ENCODE data around the gene VWA5A. TPM values are rescaled to one million over a fixed set of nuclear protein-coding genes. Genes with fewer than 3 reads are reported as not detected.
A peak's percentile ranks its signal among the peaks of the same experiment; 100 is the strongest.

The VWA5A gene
- total RNA-seq, 4 donors from 2014 or later, result 13.3 to 22.2 (median 15.0) TPM

GRCh38 chr11:124070915-124071622 lies 44.2 kb upstream of the VWA5A start:
- intact Hi-C loops (cut with DNase I), result loop anchor here (10.0 kb wide), 1 partner anchor 514 kb away; no protein-coding TSS in a partner anchor
- DNase-seq (ENCODE audit: extremely low spot score), result no peak
- WGBS, result 2% methylated on average over 8 of the region's 8 CpGs
- H3K27me3 ChIP-seq, result peaks cover 0 to 48% (median 4%) of the 10 kb centered on the region in 4 donors
- H3K36me3 ChIP-seq, result no peaks in the 10 kb centered on the region
- peaks cover 4 to 20% (median 13%) of the 10 kb centered on the region in 4 donors for H3K4me1 ChIP-seq
- H3K4me3 ChIP-seq, result no peak overlapping the region
- H3K9me3 ChIP-seq, result no peaks in the 10 kb centered on the region
- TF ChIP-seq POLR2AphosphoS5 (IDR thresholded peaks at IDR 0.05) (no peak), CTCF (IDR thresholded peaks at IDR 0.05) (peak; percentile 64 to 76 (median 75)), EP300 (IDR thresholded peaks at IDR 0.05) (no peak)
- H3K27ac ChIP-seq (replicated peaks in 1 of 4), result no peak overlapping the region

GRCh38 chr11:124071623-124071948 lies 43.7 kb upstream of the VWA5A start:
- no peak overlapping the region for H3K27ac ChIP-seq (replicated peaks in 1 of 4)
- DNase-seq (ENCODE audit: extremely low spot score), result no peak
- H3K4me3 ChIP-seq, result no peak overlapping the region
- intact Hi-C loops (cut with DNase I), result loop anchor here (10.0 kb wide), 1 partner anchor 513 kb away; no protein-coding TSS in a partner anchor
- peaks cover 7 to 24% (median 19%) of the 10 kb centered on the region in 4 donors for H3K4me1 ChIP-seq
- TF ChIP-seq CTCF (IDR thresholded peaks at IDR 0.05) (no peak), EP300 (IDR thresholded peaks at IDR 0.05) (no peak), POLR2AphosphoS5 (IDR thresholded peaks at IDR 0.05) (no peak), POLR2A (IDR thresholded peaks at IDR 0.05; ENCODE audit: low read depth) (no peak)
- H3K36me3 ChIP-seq, result no peaks in the 10 kb centered on the region
- WGBS, result 54% methylated on average over 4 of the region's 4 CpGs
- H3K9me3 ChIP-seq, result no peaks in the 10 kb centered on the region
- H3K27me3 ChIP-seq, result peaks cover 0 to 48% (median 6%) of the 10 kb centered on the region in 4 donors

GRCh38 chr11:124072147-124072546 lies 43.1 kb upstream of the VWA5A start:
- Histone ChIP-seq H3K27me3 (peaks cover 0 to 49% (median 7%) of the 10 kb centered on the region in 4 donors), H3K4me3 (no peak overlapping the region), H3K4me1 (peaks cover 7 to 24% (median 19%) of the 10 kb centered on the region in 4 donors), H3K9me3 (no peaks in the 10 kb centered on the region), H3K36me3 (no peaks in the 10 kb centered on the region), H3K27ac (replicated peaks in 1 of 4) (no peak overlapping the region)
- intact Hi-C loops (cut with DNase I), result loop anchor here (10.0 kb wide), 1 partner anchor 513 kb away; no protein-coding TSS in a partner anchor
- WGBS, result 91% methylated on average over 8 of the region's 8 CpGs
- no peak for TF ChIP-seq POLR2A (IDR thresholded peaks at IDR 0.05; ENCODE audit: low read depth)
- TF ChIP-seq CTCF (IDR thresholded peaks at IDR 0.05), result no peak
- TF ChIP-seq POLR2AphosphoS5 (IDR thresholded peaks at IDR 0.05), result no peak
- TF ChIP-seq EP300 (IDR thresholded peaks at IDR 0.05), result no peak
- DNase-seq (ENCODE audit: extremely low spot score), result no peak

- DNase-seq (ENCODE audit: extremely low spot score), result no peak
- TF ChIP-seq POLR2A (IDR thresholded peaks at IDR 0.05; ENCODE audit: low read depth) (no peak), POLR2AphosphoS5 (IDR thresholded peaks at IDR 0.05) (no peak), CTCF (IDR thresholded peaks at IDR 0.05) (no peak), EP300 (IDR thresholded peaks at IDR 0.05) (no peak)
- Histone ChIP-seq H3K9me3 (no peaks in the 10 kb centered on the region), H3K36me3 (no peaks in the 10 kb centered on the region), H3K27ac (replicated peaks in 1 of 4) (no peak overlapping the region), H3K27me3 (peaks cover 0 to 58% (median 7%) of the 10 kb centered on the region in 4 donors), H3K4me3 (no peak overlapping the region), H3K4me1 (peaks cover 7 to 20% (median 16%) of the 10 kb centered on the region in 4 donors)
- intact Hi-C loops (cut with DNase I), result loop anchor here (10.0 kb wide), 1 partner anchor 510 kb away; no protein-coding TSS in a partner anchor
- WGBS, result 95% methylated on average over 5 of the region's 5 CpGs
Measured at GRCh38 chr11:124074554-124074953, 40.7 kb upstream of the VWA5A start.
